Ishikawa (cell line): ENCODE measurements around the gene DCXR.

Source experiments
- CEBPB ChIP-seq: IDR thresholded peaks from 2 replicates; pipeline ENCODE4 v1.6.1; 2012
- EGR1 ChIP-seq: IDR thresholded peaks from 2 replicates; pipeline ENCODE4 v1.6.1; 2012
- EP300 ChIP-seq: IDR thresholded peaks from 2 replicates; pipeline ENCODE4 v1.6.1; 2012; ENCODE audit warnings: borderline replicate concordance
- FOXM1 ChIP-seq: IDR thresholded peaks from 2 replicates; pipeline ENCODE4 v1.6.1; 2012; ENCODE audit warnings: low read depth, borderline replicate concordance
- MAX ChIP-seq: IDR thresholded peaks from 2 replicates; pipeline ENCODE4 v1.6.1; 2012
- NFIC ChIP-seq: IDR thresholded peaks from 2 replicates; pipeline ENCODE4 v1.6.1; 2012
- RAD21 ChIP-seq: IDR thresholded peaks from 2 replicates; pipeline ENCODE4 v1.6.1; 2012; ENCODE audit warnings: low read depth
- REST ChIP-seq: IDR thresholded peaks from 2 replicates; pipeline ENCODE4 v1.6.1; 2012; ENCODE audit warnings: low read depth, mild to moderate bottlenecking
- TAF1 ChIP-seq: IDR thresholded peaks from 2 replicates; pipeline ENCODE4 v1.6.1; 2012; ENCODE audit warnings: low read depth, mild to moderate bottlenecking
- TCF12 ChIP-seq: IDR thresholded peaks from 2 replicates; pipeline ENCODE4 v1.6.1; 2012; ENCODE audit warnings: low read depth
- TEAD4 ChIP-seq: IDR thresholded peaks from 2 replicates; pipeline ENCODE4 v1.6.1; 2012
- YY1 ChIP-seq: IDR thresholded peaks from 2 replicates; pipeline ENCODE4 v1.6.1; 2012; ENCODE audit warnings: low read depth
- ZBTB7A ChIP-seq: IDR thresholded peaks from 2 replicates; pipeline ENCODE4 v1.6.1; 2012; ENCODE audit warnings: low read depth

GRCh38 chr17:82076785-82077591 is 39.5 kb upstream of the DCXR start:
- TF ChIP-seq NFIC: no peak
- no peak for TF ChIP-seq REST
- TF ChIP-seq YY1: no peak
- TF ChIP-seq TCF12: no peak
- TF ChIP-seq RAD21: no peak
- no peak for TF ChIP-seq MAX
- TF ChIP-seq EP300: no peak
- TF ChIP-seq TAF1: no peak
- TF ChIP-seq TEAD4: no peak
- no peak for TF ChIP-seq CEBPB
- TF ChIP-seq ZBTB7A: no peak
- TF ChIP-seq FOXM1: no peak
- no peak for TF ChIP-seq EGR1
